Measurements from ENCODE around the gene MKI67.
"Not testable (repeated sequence)": the region's sequence is repeated elsewhere in the genome, so short reads cannot be mapped to it uniquely, and the experiment has no call there.

MKI67 gene, protein sequence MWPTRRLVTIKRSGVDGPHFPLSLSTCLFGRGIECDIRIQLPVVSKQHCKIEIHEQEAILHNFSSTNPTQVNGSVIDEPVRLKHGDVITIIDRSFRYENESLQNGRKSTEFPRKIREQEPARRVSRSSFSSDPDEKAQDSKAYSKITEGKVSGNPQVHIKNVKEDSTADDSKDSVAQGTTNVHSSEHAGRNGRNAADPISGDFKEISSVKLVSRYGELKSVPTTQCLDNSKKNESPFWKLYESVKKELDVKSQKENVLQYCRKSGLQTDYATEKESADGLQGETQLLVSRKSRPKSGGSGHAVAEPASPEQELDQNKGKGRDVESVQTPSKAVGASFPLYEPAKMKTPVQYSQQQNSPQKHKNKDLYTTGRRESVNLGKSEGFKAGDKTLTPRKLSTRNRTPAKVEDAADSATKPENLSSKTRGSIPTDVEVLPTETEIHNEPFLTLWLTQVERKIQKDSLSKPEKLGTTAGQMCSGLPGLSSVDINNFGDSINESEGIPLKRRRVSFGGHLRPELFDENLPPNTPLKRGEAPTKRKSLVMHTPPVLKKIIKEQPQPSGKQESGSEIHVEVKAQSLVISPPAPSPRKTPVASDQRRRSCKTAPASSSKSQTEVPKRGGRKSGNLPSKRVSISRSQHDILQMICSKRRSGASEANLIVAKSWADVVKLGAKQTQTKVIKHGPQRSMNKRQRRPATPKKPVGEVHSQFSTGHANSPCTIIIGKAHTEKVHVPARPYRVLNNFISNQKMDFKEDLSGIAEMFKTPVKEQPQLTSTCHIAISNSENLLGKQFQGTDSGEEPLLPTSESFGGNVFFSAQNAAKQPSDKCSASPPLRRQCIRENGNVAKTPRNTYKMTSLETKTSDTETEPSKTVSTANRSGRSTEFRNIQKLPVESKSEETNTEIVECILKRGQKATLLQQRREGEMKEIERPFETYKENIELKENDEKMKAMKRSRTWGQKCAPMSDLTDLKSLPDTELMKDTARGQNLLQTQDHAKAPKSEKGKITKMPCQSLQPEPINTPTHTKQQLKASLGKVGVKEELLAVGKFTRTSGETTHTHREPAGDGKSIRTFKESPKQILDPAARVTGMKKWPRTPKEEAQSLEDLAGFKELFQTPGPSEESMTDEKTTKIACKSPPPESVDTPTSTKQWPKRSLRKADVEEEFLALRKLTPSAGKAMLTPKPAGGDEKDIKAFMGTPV (N-terminal part only)

DNA sequence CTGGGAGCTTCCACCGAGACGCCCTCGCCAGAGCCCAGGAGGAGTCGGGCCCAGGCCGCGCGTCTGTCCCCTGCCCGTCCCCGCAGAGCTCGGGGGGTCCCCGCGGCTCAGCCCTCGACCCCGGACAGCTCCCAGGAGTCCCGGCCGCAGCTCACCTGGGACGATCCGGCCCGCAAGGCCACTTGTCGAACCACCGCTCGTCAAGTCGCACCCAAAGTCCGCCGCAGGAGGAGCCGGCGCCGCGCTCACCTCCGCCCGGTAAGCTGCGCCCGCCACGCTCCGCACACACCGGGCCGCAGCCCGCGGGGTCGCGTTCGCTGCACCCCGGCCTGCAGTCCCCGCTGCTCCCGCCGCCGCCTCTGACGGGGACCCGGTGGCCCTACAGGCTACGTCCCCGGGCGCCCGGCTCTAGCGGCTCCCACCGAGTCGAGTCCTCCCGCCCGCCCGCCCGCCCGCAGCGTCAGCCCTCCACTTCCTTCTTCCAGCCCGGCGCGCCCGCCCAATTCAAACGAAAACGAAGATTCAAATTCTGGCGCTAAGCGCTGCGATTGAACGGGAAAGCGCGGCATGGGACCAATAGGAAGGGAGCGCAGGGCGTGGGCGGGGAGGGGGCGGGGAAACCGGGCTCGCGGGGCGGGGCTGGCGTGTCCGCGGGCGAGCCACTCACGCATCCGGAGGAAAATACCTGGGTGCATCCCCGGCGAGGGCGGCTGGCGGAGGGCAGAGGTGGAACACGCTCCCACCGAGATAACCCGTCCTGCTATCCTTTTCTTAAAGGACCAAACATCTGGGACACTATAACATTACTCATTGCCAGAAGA, at the start of gene MKI67:
Gene MKI67 (minus strand): TSS at position 480 of the 821 bp plus-strand sequence. CDS start 756 bp downstream, outside the sequence.
- no peak within 1 kb of the TSS for H3K27ac ChIP-seq
- TF ChIP-seq POLR2AphosphoS5 (IDR thresholded peaks at IDR 0.05; ENCODE audit: borderline replicate concordance, low read depth, low read length) (peak; percentile 49; the same call in 1 of the 2 replicates), FOXP2 (optimal IDR thresholded peaks at IDR 0.05; ENCODE audit: control extremely low read depth, extremely low read length, insufficient read depth) (no peak), EZH2 (IDR thresholded peaks at IDR 0.05) (no peak)

DNA sequence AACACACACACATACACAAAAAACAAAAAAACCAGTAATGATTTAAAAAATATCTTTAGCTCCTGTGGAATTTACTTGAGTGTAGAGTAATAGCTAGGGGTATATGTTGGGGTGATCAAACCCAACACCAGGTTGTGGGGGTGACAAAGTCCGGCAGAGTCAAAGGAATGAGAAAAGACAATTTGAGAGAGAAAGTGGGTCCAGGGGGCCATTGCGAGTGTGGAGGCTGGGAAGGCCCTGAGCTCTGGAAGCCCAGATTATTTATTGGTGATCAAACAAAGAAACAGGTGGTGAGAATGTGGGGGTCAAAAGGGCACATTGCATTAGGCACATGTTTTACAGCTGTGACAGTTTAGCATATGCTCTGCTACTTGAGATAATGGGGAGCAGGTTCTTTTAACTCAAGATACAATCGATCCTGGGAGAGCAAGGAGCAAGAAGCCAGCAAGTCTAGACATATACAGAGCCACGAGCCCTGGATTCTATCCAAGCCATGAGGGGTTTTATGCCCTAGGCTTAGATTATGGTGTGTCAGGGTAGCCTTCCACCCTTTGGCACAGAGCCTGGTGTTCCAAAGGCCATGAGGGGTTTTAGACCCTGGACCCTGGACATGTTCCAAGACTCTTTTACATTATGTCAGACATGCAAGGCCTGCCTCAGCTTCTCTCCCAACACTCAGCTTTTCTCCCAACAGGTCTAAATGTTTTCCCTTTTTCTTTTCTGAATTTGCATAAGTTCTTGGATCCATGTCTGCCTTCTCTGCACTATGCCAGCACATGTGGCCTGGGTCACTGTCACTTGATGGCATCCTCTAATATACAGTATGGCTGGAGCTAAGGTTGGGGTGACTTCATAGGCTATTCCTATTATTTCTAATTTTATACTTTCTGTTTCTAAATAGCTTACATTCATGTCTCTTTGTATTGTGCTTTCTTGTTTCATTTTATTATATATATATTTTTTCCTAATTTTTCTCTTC, 48.6 kb upstream of the MKI67 start:
- H3K36me3 ChIP-seq (ENCODE audit: insufficient read depth, low read length) = no peaks in the 10 kb centered on the region
- no peak for DNase-seq (ENCODE audit: low read depth, low spot score)
- no peak overlapping the region for H3K27ac ChIP-seq
- no peaks in the 10 kb centered on the region for H3K9me3 ChIP-seq (ENCODE audit: low read depth, low read length)
- TF ChIP-seq POLR2AphosphoS5 (IDR thresholded peaks at IDR 0.05; ENCODE audit: borderline replicate concordance, low read depth, low read length) (no peak), EZH2 (IDR thresholded peaks at IDR 0.05) (no peak), FOXP2 (optimal IDR thresholded peaks at IDR 0.05; ENCODE audit: control extremely low read depth, extremely low read length, insufficient read depth) (no peak)
- H3K4me3 ChIP-seq = no peak overlapping the region
- H3K9ac ChIP-seq (ENCODE audit: insufficient read length) = no peak overlapping the region

More for the DNA sequence above, at the start of gene MKI67:
- no peaks in the 10 kb centered on the region for H3K9me3 ChIP-seq (ENCODE audit: low read depth, low read length)
- H3K9ac ChIP-seq (ENCODE audit: insufficient read length) = peak within 1 kb of the TSS; percentile 90
- H3K4me3 ChIP-seq = peak within 1 kb of the TSS; percentile 82
- peak; percentile 22 for DNase-seq (ENCODE audit: low read depth, low spot score)
- H3K36me3 ChIP-seq (ENCODE audit: insufficient read depth, low read length) = peaks cover 30% of the 10 kb centered on the region

DNA sequence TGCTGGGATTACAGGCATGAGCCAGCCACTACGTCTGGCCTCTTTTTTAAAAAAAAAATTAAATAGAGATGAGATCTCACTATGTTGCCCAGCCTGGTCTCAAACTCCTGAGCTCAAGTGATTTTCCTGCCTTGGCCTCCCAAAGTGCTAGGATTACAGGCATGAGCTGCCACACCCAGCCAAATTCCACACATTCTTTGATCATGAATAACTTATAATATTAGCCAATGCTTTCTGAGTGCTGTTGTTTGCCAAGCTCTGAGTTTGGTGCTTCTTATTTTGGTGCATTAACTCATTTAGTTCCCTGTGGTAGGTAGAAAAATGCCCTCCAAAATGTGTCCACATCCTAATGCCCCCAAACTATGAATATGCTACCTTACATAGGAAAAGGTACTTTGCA, 47.2 kb upstream of the MKI67 start:
- no peak overlapping the region for H3K27ac ChIP-seq
- no peak for DNase-seq (ENCODE audit: low read depth, low spot score)

DNA sequence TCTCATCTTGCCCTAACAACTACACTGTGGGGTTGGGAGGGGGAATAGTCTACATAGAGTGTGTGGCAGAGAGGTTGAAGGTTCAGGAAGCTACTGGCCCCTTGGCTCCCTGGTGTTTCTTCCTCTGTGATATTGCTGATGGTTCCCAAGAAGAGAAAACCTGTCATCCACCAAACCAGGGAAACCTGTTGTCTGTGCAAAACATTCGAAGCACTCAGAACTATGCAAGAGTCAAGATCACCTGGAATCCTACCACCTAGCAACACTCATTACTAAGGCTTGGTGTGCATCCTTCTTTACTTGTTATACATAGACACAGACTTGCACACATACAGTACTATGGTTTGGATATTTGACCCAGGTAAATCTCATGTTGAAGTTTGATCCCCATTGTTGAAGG, 46.5 kb upstream of the MKI67 start:
- no peak for DNase-seq (ENCODE audit: low read depth, low spot score)
- no peak overlapping the region for H3K9ac ChIP-seq (ENCODE audit: insufficient read length)
- no peak for TF ChIP-seq FOXP2 (optimal IDR thresholded peaks at IDR 0.05; ENCODE audit: control extremely low read depth, extremely low read length, insufficient read depth)
- TF ChIP-seq POLR2AphosphoS5 (IDR thresholded peaks at IDR 0.05; ENCODE audit: borderline replicate concordance, low read depth, low read length) = no peak
- no peak overlapping the region for H3K4me3 ChIP-seq
- no peaks in the 10 kb centered on the region for H3K36me3 ChIP-seq (ENCODE audit: insufficient read depth, low read length)
- H3K9me3 ChIP-seq (ENCODE audit: low read depth, low read length) = no peaks in the 10 kb centered on the region
- H3K27ac ChIP-seq = no peak overlapping the region

More for the DNA sequence above, 47.2 kb upstream of the MKI67 start:
- no peak overlapping the region for H3K4me3 ChIP-seq
- H3K9me3 ChIP-seq (ENCODE audit: low read depth, low read length) = no peaks in the 10 kb centered on the region
- no peaks in the 10 kb centered on the region for H3K36me3 ChIP-seq (ENCODE audit: insufficient read depth, low read length)
- no peak for TF ChIP-seq POLR2AphosphoS5 (IDR thresholded peaks at IDR 0.05; ENCODE audit: borderline replicate concordance, low read depth, low read length)
- TF ChIP-seq FOXP2 (optimal IDR thresholded peaks at IDR 0.05; ENCODE audit: control extremely low read depth, extremely low read length, insufficient read depth) = no peak
- no peak for TF ChIP-seq EZH2 (IDR thresholded peaks at IDR 0.05)
- no peak overlapping the region for H3K9ac ChIP-seq (ENCODE audit: insufficient read length)

DNA sequence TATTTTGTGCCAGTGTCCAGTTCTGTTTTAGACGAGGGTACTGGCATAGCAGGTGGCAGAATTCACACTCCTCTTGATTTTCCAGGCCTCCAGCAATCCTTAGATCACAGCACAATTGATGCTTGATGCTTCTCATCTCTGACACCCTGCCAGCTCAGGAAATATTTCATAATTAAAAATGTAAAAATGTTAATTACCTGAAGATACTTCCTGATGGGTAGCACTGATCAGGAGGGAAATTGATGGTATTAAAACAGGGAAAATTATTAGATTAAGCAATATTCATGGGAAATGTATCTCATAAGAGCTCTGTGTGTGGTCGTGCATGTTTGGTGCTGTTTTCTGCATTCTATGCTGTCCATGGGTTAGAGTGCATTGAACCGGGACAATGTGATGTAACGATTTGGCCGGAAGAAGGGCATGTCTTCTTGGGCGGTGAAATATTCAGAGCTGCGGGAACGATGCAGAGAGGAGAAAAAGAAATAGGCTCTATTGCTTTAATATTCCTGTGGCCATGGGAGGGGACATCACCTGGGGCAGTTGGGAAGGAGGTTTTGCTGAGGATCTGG, 43.7 kb upstream of the MKI67 start:
- no peak overlapping the region for H3K27ac ChIP-seq
- no peaks in the 10 kb centered on the region for H3K9me3 ChIP-seq (ENCODE audit: low read depth, low read length)
- DNase-seq (ENCODE audit: low read depth, low spot score) = no peak
- no peaks in the 10 kb centered on the region for H3K36me3 ChIP-seq (ENCODE audit: insufficient read depth, low read length)
- H3K4me3 ChIP-seq = no peak overlapping the region
- H3K9ac ChIP-seq (ENCODE audit: insufficient read length) = no peak overlapping the region
- TF ChIP-seq EZH2 (IDR thresholded peaks at IDR 0.05) (no peak), FOXP2 (optimal IDR thresholded peaks at IDR 0.05; ENCODE audit: control extremely low read depth, extremely low read length, insufficient read depth) (no peak), POLR2AphosphoS5 (IDR thresholded peaks at IDR 0.05; ENCODE audit: borderline replicate concordance, low read depth, low read length) (no peak)

DNA sequence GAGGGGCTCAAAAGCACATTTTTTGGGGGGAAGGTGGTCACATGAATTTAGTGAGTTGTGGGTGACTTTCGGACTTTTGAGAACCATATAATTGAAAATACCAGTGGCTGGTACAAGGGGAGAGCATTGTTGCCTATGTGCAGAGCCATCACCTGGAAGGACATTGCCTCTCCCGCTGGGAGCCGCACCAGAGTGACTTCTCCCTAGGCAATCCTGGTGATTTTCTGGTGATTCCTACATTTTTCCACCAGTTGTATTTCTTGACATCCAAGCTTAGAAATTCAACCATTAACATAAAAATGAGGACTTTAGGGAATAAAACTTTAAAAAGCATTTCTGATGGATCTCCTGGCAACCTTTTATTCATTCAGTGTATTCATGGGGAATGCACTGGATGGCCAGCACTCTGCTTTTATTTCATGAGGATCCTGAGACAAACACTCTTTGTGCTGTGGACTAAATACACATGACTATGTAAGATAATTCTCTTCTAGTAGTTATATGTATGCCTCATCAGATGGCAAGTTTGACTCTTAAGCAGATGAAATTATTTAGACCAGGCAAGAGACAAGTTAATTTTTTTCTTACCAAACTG, 41.8 kb upstream of the MKI67 start:
- no peaks in the 10 kb centered on the region for H3K36me3 ChIP-seq (ENCODE audit: insufficient read depth, low read length)
- H3K27ac ChIP-seq = no peak overlapping the region
- no peak overlapping the region for H3K4me3 ChIP-seq
- H3K9ac ChIP-seq (ENCODE audit: insufficient read length) = no peak overlapping the region
- H3K9me3 ChIP-seq (ENCODE audit: low read depth, low read length) = no peaks in the 10 kb centered on the region
- TF ChIP-seq POLR2AphosphoS5 (IDR thresholded peaks at IDR 0.05; ENCODE audit: borderline replicate concordance, low read depth, low read length) (no peak), FOXP2 (optimal IDR thresholded peaks at IDR 0.05; ENCODE audit: control extremely low read depth, extremely low read length, insufficient read depth) (no peak), EZH2 (IDR thresholded peaks at IDR 0.05) (no peak)
- no peak for DNase-seq (ENCODE audit: low read depth, low spot score)

DNA sequence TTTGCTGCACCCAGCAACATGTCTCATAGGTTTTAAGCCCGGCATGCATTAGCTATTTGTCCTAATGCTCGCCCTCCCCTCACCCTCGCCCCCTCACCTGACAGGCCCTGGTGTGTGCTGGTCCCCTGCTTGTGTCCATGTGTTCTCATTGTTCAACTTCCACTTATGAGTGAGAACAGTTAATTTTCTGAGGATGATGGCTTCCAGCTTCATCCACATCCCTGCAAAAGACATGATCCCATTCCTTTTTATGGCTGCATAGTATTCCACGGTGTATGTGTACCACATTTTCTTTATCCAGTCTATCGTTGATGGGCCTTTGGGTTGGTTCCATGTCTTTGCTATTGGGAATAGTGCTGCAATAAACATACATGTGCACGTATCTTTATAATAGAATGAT, 40.9 kb upstream of the MKI67 start:
- not testable (repeated sequence) for H3K4me3 ChIP-seq; H3K9ac ChIP-seq (ENCODE audit: insufficient read length); DNase-seq (ENCODE audit: low read depth, low spot score); H3K27ac ChIP-seq; H3K36me3 ChIP-seq (ENCODE audit: insufficient read depth, low read length); H3K9me3 ChIP-seq (ENCODE audit: low read depth, low read length)
